Natural killer cell (primary cell): ENCODE results near the gene CFAP68. TPM values are rescaled to one million over a fixed set of nuclear protein-coding genes. Genes with fewer than 3 reads are reported as not detected.

Source experiments
- ATAC-seq, 3 donors: fragments of 150-1000 bp in 2 of 3; fragments of 200-7000 bp in 1 of 3; cut with Tn5 transposase; 1 replicate in 1 of 3; 2 replicates in 2 of 3; pipeline ENCODE4 v1.10.0; 2021; ENCODE audit warnings: mild to moderate bottlenecking in 2 of 3, moderate library complexity in 2 of 3
- DNase-seq, 2 donors: peaks; one replicate each; pipeline versions ENCODE4 v3.0.0 to v3.0.0-alpha.2; 2013 to 2021; ENCODE audit warnings: mixed read lengths in 1 of 2
- H3K27ac ChIP-seq: one replicate; pipeline ENCODE4 v1.5.1; 2013; ENCODE audit warnings: mild to moderate bottlenecking, low read length
- H3K27me3 ChIP-seq: one replicate; pipeline ENCODE4 v1.6.1; 2013; ENCODE audit warnings: low read length; ENCODE audit not compliant: control insufficient read depth, insufficient read depth
- H3K36me3 ChIP-seq: one replicate; pipeline ENCODE4 v1.6.1; 2013; ENCODE audit warnings: low read length; ENCODE audit not compliant: control insufficient read depth, insufficient read depth
- H3K4me1 ChIP-seq: one replicate; pipeline ENCODE4 v1.6.1; 2013; ENCODE audit warnings: low read length; ENCODE audit not compliant: control insufficient read depth, insufficient read depth
- H3K4me3 ChIP-seq: one replicate; pipeline ENCODE4 v1.5.1; 2013; ENCODE audit warnings: low read length
- H3K9me3 ChIP-seq: one replicate; pipeline ENCODE4 v1.6.1; 2013; ENCODE audit warnings: low read length; ENCODE audit not compliant: control insufficient read depth, insufficient read depth
- H3K27ac Mint-ChIP-seq, 2 donors: one replicate each; pipeline ENCODE4 v1.8.0; 2022; ENCODE audit warnings: mild to moderate bottlenecking in 2 of 2, mixed read lengths in 2 of 2, moderate library complexity in 1 of 2
- H3K27me3 Mint-ChIP-seq, 2 donors: one replicate each; pipeline ENCODE4 v1.8.0; 2022; ENCODE audit warnings: low read depth in 2 of 2, mixed read lengths in 2 of 2
- H3K36me3 Mint-ChIP-seq: one replicate; pipeline ENCODE4 v1.8.0; 2022; ENCODE audit warnings: mixed read lengths
- H3K4me1 Mint-ChIP-seq, 2 donors: one replicate each; pipeline ENCODE4 v1.8.0; 2022; ENCODE audit warnings: mixed read lengths in 2 of 2
- H3K4me3 Mint-ChIP-seq: one replicate; pipeline ENCODE4 v1.8.0; 2022; ENCODE audit warnings: mild to moderate bottlenecking, moderate library complexity, mixed read lengths
- H3K9me3 Mint-ChIP-seq, 2 donors: one replicate each; pipeline ENCODE4 v1.8.0; 2022; ENCODE audit warnings: mixed read lengths in 2 of 2
- CTCF ChIP-seq: fragments of 200-600 bp; IDR thresholded peaks from one replicate; pipeline ENCODE4 v1.8.0; 2022; ENCODE audit warnings: antibody characterized with exemption
- WGBS: methylation state at CpG from one replicate; pipeline ENCODE4 v1.1.7; 2013; ENCODE audit warnings: missing lambda C conversion rate; ENCODE audit not compliant: insufficient coverage; 5-methylcytosine and 5-hydroxymethylcytosine counted together
- intact Hi-C: fragments of 100-400 bp; cut with micrococcal nuclease; formaldehyde crosslinking; loops from one replicate; pipeline ENCODE4 v1.14.2; 2022
- total RNA-seq, 4 donors: library from RNA; stranded (reverse); fragments of 120-200 nt in 1 of 4; gene quantifications; one replicate each; pipeline versions ENCODE4 v1.2.3 to v1.2.4, GENCODE V29; 2013 to 2022

CFAP68 gene
- total RNA-seq, 3 donors from 2014 or later (not counting 1 experiment from before 2014, with no cell fraction given): 5.9 to 9.2 (median 7.6) TPM

DNA sequence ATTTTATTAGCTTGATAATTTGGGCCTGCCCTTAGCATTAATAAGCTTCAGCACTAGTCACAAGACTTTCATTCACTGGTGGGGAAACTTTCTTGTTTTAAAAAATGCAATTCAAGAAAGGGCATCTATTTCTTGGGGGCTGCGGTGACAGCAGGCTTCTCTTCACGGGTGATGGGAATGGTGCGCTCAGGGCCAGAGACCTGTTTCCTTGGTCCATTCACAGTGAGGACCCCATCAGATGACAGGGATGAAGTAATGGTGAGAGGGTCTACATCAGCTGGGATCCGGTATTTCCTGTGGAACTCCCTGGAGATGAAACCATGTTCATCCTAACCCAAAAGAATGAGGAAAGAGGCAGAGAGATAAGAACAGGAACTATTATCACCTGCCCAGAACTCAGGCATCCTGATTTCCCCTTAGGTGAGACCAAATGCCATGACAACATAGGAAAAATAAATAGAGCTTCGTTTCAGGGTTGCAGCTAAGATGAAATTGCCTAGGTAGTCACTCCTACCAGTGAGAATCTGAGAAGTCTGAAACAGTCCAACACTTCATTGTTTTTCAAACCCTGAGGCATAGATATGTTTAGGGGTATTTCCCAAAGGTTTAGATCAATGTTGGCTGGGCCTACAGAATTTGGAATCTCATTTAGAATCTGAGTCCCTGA, 29.4 kb downstream of the CFAP68 start:
- no peak overlapping the region for H3K4me3 Mint-ChIP-seq
- TF ChIP-seq CTCF: no peak
- H3K9me3 ChIP-seq: no peaks in the 10 kb centered on the region
- H3K27me3 Mint-ChIP-seq: peaks cover 42 to 54% of the 10 kb centered on the region in 2 donors
- peaks cover 9% of the 10 kb centered on the region for H3K27me3 ChIP-seq
- no peaks in the 10 kb centered on the region for H3K4me1 Mint-ChIP-seq
- H3K36me3 Mint-ChIP-seq: no peaks in the 10 kb centered on the region
- WGBS: 90% methylated on average over 5 of the region's 5 CpGs
- no peak overlapping the region for H3K27ac ChIP-seq
- no peaks in the 10 kb centered on the region for H3K36me3 ChIP-seq
- H3K9me3 Mint-ChIP-seq: no peaks in the 10 kb centered on the region
- H3K4me3 ChIP-seq: no peak overlapping the region
- intact Hi-C loops: no loop called here
- DNase-seq (no peak), ATAC-seq (no peak)
- no peaks in the 10 kb centered on the region for H3K4me1 ChIP-seq
- no peak overlapping the region for H3K27ac Mint-ChIP-seq

- Mint-ChIP-seq H3K27me3 (peaks cover 42 to 54% of the 10 kb centered on the region in 2 donors), H3K9me3 (no peaks in the 10 kb centered on the region), H3K4me1 (no peaks in the 10 kb centered on the region), H3K36me3 (no peaks in the 10 kb centered on the region), H3K4me3 (no peak overlapping the region), H3K27ac (no peak overlapping the region)
- H3K27ac ChIP-seq: no peak overlapping the region
- peaks cover 14% of the 10 kb centered on the region for H3K27me3 ChIP-seq
- H3K4me1 ChIP-seq: no peaks in the 10 kb centered on the region
- WGBS: 89% methylated on average over 5 of the region's 5 CpGs
- H3K36me3 ChIP-seq: no peaks in the 10 kb centered on the region
- intact Hi-C loops: no loop called here
- no peak overlapping the region for H3K4me3 ChIP-seq
- no peak for TF ChIP-seq CTCF
- ATAC-seq: no peak
- H3K9me3 ChIP-seq: no peaks in the 10 kb centered on the region
- no peak for DNase-seq
These were observed 30.0 kb downstream of the CFAP68 start for GRCh38 chr11:111909378-111909777.

GRCh38 chr11:111910676-111911562, 31.6 kb downstream of the CFAP68 start:
- Mint-ChIP-seq H3K4me1 (no peaks in the 10 kb centered on the region), H3K9me3 (no peaks in the 10 kb centered on the region), H3K27me3 (peaks cover 48 to 58% of the 10 kb centered on the region in 2 donors), H3K36me3 (no peaks in the 10 kb centered on the region), H3K27ac (no peak overlapping the region), H3K4me3 (no peak overlapping the region)
- no peaks in the 10 kb centered on the region for H3K36me3 ChIP-seq
- H3K4me3 ChIP-seq: no peak overlapping the region
- DNase-seq (no peak), ATAC-seq (no peak)
- peaks cover 15% of the 10 kb centered on the region for H3K27me3 ChIP-seq
- H3K9me3 ChIP-seq: no peaks in the 10 kb centered on the region
- no peaks in the 10 kb centered on the region for H3K4me1 ChIP-seq
- no peak overlapping the region for H3K27ac ChIP-seq
- TF ChIP-seq CTCF: no peak
- 86% methylated on average over 9 of the region's 9 CpGs for WGBS
- intact Hi-C loops: no loop called here
